OCI-LY1 (cell line): ENCODE results near the gene PTP4A1.

Experiments
- H2AFZ ChIP-seq: fragments of 200-600 bp; sonication (generic), shearing (Covaris generic); 2 replicates; pipeline ENCODE4 v1.6.0; 2014; ENCODE audit warnings: antibody characterized with exemption, mild to moderate bottlenecking, low read length
- H3F3A ChIP-seq: fragments of 200-600 bp; sonication (generic), shearing (Covaris generic); 2 replicates; pipeline ENCODE4 v1.6.0; 2014; ENCODE audit warnings: mild to moderate bottlenecking, antibody characterized with exemption, low read length, moderate library complexity; ENCODE audit not compliant: insufficient read depth
- H3K27ac ChIP-seq: fragments of 200-600 bp; sonication (generic); 2 replicates; pipeline ENCODE4 v1.5.1; 2014; ENCODE audit warnings: low read length, mixed run types, mild to moderate bottlenecking, low read depth; ENCODE audit not compliant: poor library complexity, severe bottlenecking
- H3K27me3 ChIP-seq: fragments of 200-600 bp; sonication (generic); 2 replicates; pipeline ENCODE4 v1.6.0; 2014; ENCODE audit warnings: antibody characterized with exemption, mild to moderate bottlenecking, low read length, moderate library complexity; ENCODE audit not compliant: insufficient read depth
- H3K36me3 ChIP-seq: fragments of 200-600 bp; sonication (generic); 2 replicates; pipeline ENCODE4 v1.6.1; 2014; ENCODE audit warnings: mild to moderate bottlenecking, antibody characterized with exemption, low read length, moderate library complexity, mixed read lengths; ENCODE audit not compliant: insufficient read depth
- H3K4me1 ChIP-seq: fragments of 200-600 bp; sonication (generic); 2 replicates; pipeline ENCODE4 v1.5.1; 2014; ENCODE audit warnings: mild to moderate bottlenecking, low read length, moderate library complexity; ENCODE audit not compliant: insufficient read depth, severe bottlenecking
- H3K4me2 ChIP-seq: fragments of 200-600 bp; sonication (generic), shearing (Covaris generic); 2 replicates; pipeline ENCODE4 v1.6.1; 2014; ENCODE audit warnings: low read length
- H3K4me3 ChIP-seq: fragments of 200-600 bp; sonication (generic); 2 replicates; pipeline ENCODE4 v1.5.1; 2014; ENCODE audit warnings: low read length, low read depth, mild to moderate bottlenecking, mixed read lengths; ENCODE audit not compliant: poor library complexity, severe bottlenecking
- H3K79me2 ChIP-seq: fragments of 200-600 bp; shearing (Covaris generic); 2 replicates; pipeline ENCODE4 v1.6.1; 2016; ENCODE audit warnings: mixed run types, low read length, mixed read lengths; ENCODE audit not compliant: insufficient read depth
- H3K9ac ChIP-seq: fragments of 200-600 bp; sonication (generic), shearing (Covaris generic); 2 replicates; pipeline ENCODE4 v1.6.1; 2014; ENCODE audit warnings: mild to moderate bottlenecking, low read length, mixed read lengths
- H3K9me2 ChIP-seq: fragments of 200-600 bp; sonication (generic), shearing (Covaris generic); 2 replicates; pipeline ENCODE4 v1.6.1; 2014; ENCODE audit warnings: low read depth, mild to moderate bottlenecking, low read length, mixed read lengths
- H3K9me3 ChIP-seq: fragments of 200-600 bp; shearing (Covaris generic); 2 replicates; pipeline ENCODE4 v1.6.1; 2014; ENCODE audit warnings: low read length, mixed read lengths
- H4K20me1 ChIP-seq: fragments of 200-600 bp; sonication (generic), shearing (Covaris generic); 2 replicates; pipeline ENCODE4 v1.6.0; 2016; ENCODE audit warnings: mild to moderate bottlenecking, low read length; ENCODE audit not compliant: insufficient read depth
- EZH2 ChIP-seq: fragments of 200-600 bp; sonication (generic), shearing (Covaris generic); IDR thresholded peaks from 2 replicates; pipeline ENCODE4 v1.8.0; 2017; ENCODE audit warnings: borderline replicate concordance, mixed run types, mild to moderate bottlenecking, antibody characterized with exemption, low read length, moderate library complexity, mixed read lengths
- TF ChIP-seq, protein P1 (sequence below): fragments of 200-600 bp; sonication (generic), shearing (Covaris generic); IDR thresholded peaks from 2 replicates; pipeline ENCODE4 v1.5.1; 2017; ENCODE audit warnings: mild to moderate bottlenecking, antibody characterized with exemption, low read length, moderate library complexity, mixed read lengths

The PTP4A1 gene

DNA sequence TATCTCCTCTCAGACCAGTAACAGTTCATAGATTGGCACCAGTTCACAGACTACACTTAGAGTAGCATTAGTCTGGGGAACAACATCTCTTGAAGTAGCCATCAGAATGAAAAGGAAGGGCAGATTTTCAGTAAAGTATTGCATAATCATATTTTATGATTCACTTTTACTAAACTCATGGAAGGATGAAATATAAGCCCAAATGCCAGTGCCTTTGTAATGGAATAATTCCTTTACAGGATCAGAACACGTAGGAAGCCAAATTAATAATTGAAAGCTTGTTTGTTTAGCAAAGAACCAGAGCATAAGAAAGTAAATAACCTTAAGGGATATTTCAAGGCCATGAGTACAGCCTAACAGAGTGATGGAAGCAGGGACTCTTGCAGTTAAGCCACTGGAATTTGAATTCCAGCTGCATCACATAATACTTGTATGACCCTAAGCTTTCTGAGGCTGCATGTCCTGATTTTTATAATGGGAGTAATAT lies 11.4 kb upstream of the PTP4A1 start:
- Histone ChIP-seq H3K4me1 (no peaks in the 10 kb centered on the region), H3K4me3 (no peak overlapping the region), H3K79me2 (no peaks in the 10 kb centered on the region), H3K9ac (no peak overlapping the region), H3K4me2 (no peak overlapping the region), H3K9me2 (no peaks in the 10 kb centered on the region), H3K27ac (no peak overlapping the region), H3F3A (no peaks in the 10 kb centered on the region), H3K9me3 (no peaks in the 10 kb centered on the region), H3K27me3 (no peaks in the 10 kb centered on the region), H3K36me3 (no peaks in the 10 kb centered on the region), H4K20me1 (no peaks in the 10 kb centered on the region; the same call in 1 of the 2 replicates), H2AFZ (no peak overlapping the region)
- TF ChIP-seq, protein P1, sequence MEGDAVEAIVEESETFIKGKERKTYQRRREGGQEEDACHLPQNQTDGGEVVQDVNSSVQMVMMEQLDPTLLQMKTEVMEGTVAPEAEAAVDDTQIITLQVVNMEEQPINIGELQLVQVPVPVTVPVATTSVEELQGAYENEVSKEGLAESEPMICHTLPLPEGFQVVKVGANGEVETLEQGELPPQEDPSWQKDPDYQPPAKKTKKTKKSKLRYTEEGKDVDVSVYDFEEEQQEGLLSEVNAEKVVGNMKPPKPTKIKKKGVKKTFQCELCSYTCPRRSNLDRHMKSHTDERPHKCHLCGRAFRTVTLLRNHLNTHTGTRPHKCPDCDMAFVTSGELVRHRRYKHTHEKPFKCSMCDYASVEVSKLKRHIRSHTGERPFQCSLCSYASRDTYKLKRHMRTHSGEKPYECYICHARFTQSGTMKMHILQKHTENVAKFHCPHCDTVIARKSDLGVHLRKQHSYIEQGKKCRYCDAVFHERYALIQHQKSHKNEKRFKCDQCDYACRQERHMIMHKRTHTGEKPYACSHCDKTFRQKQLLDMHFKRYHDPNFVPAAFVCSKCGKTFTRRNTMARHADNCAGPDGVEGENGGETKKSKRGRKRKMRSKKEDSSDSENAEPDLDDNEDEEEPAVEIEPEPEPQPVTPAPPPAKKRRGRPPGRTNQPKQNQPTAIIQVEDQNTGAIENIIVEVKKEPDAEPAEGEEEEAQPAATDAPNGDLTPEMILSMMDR, result no peak
- TF ChIP-seq EZH2, result no peak

DNA sequence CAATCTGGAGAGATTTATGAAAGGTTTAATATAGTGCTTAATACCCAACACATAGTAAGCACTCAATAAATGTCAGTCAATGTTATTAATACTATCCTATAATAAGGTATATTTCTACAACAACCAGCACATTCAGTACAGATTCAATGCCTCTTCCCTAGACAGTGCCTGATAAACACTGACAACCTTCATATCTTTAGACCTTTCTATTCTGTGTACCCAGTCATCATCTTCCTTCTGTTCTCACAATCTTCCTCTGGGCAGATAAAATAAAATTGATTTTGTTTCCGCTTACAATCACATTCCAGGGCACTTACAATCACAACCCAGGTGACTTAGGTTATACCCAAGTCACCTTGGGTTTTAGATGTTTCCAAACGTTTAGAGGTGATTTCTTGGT lies 11.0 kb upstream of the PTP4A1 start:
- Histone ChIP-seq H3K9ac (no peak overlapping the region), H3K4me3 (no peak overlapping the region), H3K9me2 (no peaks in the 10 kb centered on the region), H3F3A (no peaks in the 10 kb centered on the region), H3K4me2 (no peak overlapping the region), H3K9me3 (no peaks in the 10 kb centered on the region), H3K27me3 (no peaks in the 10 kb centered on the region), H3K79me2 (no peaks in the 10 kb centered on the region), H2AFZ (no peak overlapping the region), H3K27ac (no peak overlapping the region), H4K20me1 (no peaks in the 10 kb centered on the region; the same call in 1 of the 2 replicates), H3K36me3 (no peaks in the 10 kb centered on the region), H3K4me1 (no peaks in the 10 kb centered on the region)
- no peak for TF ChIP-seq EZH2
- TF ChIP-seq, protein P1, result no peak

DNA sequence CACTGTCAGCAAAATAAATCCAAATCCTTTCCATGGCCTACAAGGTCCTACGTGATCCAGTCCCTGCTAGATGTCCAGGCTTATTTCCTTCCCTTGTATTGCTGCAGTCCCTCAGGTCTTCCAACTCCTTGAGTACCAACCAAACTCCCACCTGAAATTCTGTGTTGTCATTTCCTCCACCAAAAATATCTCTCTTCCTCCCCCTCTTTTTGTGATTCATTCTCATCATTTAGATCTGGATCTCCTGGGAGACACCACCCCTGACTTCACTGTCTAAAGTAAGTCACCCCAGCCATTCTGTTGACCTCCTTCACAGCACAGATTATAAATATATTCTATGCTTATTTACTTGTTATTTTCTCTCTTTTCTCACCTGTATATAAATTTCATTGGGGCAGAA lies 9.0 kb upstream of the PTP4A1 start:
- no peak overlapping the region for H3K4me2 ChIP-seq
- no peaks in the 10 kb centered on the region; the same call in 1 of the 2 replicates for H4K20me1 ChIP-seq
- no peaks in the 10 kb centered on the region for H3K9me2 ChIP-seq
- H3K9me3 ChIP-seq, result no peaks in the 10 kb centered on the region
- H3K36me3 ChIP-seq, result no peaks in the 10 kb centered on the region
- no peak overlapping the region for H2AFZ ChIP-seq
- no peak overlapping the region for H3K27ac ChIP-seq
- no peaks in the 10 kb centered on the region for H3F3A ChIP-seq
- TF ChIP-seq EZH2, result no peak
- TF ChIP-seq, protein P1, result no peak
- no peak overlapping the region for H3K4me3 ChIP-seq
- H3K79me2 ChIP-seq, result no peaks in the 10 kb centered on the region
- no peak overlapping the region for H3K9ac ChIP-seq
- no peaks in the 10 kb centered on the region for H3K4me1 ChIP-seq
- no peaks in the 10 kb centered on the region for H3K27me3 ChIP-seq
